Prostate gland (tissue), 2 donors: Measurements from ENCODE around the gene LARGE1.

Experiments used
- CTCF ChIP-seq, 4 experiments: fragments of 200-600 bp in 2 of 4; fragments of 450-650 bp in 2 of 4; sonication (generic) in 2 of 4; IDR thresholded peaks; 1 replicate in 3 of 4; 2 replicates in 1 of 4; pipeline ENCODE4 v1.5.1; 2016 to 2019; ENCODE audit warnings: antibody characterized with exemption in 4 of 4, mild to moderate bottlenecking in 2 of 4, moderate library complexity in 2 of 4
- POLR2AphosphoS5 ChIP-seq: sonication (generic); formaldehyde crosslinking; IDR thresholded peaks from one replicate; pipeline ENCODE4 v1.6.1; 2017; ENCODE audit warnings: antibody characterized with exemption

DNA sequence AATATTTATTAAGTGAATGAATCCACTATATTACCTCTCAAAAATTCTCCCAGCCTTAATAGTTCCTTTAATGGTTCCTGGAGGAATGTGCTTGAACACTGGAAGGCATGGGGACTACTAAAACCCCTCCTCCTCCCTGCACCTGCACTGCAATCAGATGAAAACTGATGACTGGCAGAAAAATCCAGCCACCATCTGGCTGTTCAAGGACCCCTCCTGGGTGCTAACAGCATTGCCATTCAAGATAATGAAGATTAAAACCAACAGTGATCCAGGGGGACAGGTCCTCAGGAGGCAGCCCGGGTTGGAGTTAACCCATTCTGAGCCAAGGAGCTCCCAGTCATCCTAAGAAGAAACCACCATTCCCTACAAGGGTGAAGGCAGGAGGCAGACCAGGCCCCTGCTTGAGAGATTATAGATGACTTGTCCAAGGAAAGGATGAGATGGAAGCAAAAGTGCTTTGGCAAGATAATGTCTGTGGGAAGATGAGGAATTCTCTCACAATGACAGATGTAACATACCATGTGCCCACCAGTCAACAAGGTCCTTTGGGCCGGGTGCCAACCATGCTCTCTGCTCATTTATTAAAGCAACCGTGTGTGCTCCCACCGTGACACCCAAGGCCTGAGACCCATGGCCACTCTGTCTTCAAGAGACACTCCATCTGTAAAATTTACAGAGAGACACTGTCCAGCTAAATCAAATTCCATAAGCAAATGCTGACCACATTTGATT is 90.6 kb downstream of the LARGE1 start:
- TF ChIP-seq CTCF (IDR thresholded peaks at IDR 0.05) (no peak), POLR2AphosphoS5 (no peak)
